HG03520 (cell line): ENCODE results near the gene CLEC17A.

ENCODE experiments used
- ATAC-seq: cut with Tn5 transposase; IDR thresholded peaks from one replicate; pipeline ENCODE4 v1.9.1; 2021; ENCODE audit warnings: mild to moderate bottlenecking, moderate library complexity; ENCODE audit not compliant: unreplicated experiment

The CLEC17A gene

DNA sequence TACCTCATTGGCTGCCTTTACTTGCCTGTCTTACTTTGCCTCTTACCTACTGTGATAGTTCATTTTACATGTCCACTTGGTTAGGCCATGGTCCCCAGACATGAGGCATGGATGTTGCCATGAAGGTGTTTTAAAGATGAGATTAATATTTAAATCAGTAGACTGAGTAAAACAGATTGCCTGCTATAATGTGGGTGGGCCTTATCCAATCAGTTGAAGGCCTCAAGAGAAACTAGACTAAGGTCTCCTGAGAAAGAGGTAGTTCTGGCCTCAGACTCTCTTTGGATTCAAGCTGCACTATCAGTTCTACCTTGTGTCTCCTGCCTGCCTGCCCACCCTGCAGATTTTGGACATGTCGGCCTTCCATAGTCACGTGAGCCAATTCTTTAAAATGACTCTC is 65.6 kb downstream of the CLEC17A start:
- ATAC-seq = no peak

DNA sequence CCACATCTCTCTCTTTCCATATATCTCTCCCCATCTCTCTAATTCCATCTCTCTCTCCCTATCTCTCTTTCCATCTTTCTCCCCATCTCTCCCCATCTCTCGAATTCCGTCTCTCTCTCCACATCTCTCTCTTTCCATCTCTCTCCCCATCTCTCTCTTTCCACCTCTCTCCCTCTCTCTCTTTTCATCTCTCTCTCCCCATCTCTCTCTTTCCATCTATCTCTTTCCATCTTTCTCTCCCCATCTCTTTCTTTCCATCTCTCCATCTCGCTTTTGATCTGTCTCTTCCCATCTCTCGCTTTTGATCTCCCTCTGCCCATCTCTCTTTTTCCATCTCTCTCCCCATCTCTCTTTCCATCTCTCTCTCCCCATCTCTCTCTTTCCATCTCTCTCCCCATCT is 66.1 kb downstream of the CLEC17A start:
- no peak for ATAC-seq

DNA sequence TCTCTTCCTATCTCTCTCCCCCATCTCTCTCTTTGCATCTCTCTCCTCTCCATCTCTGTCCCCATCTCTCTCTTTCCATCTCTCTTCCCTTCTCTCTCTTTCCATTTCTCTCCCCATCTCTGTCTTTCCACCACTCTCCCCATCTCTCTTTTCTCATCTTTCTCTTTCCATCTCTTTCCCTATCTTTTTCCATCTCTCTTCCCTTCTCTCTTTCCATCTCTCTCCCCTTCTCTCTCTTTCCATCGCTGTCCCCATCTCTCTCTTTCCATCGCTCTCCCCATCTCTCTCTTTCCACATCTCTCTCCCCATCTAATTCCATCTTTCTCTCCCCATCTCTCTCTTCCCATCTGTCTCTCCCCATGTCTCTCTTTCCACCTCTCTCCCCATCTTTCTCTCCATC is 67.3 kb downstream of the CLEC17A start:
- no peak for ATAC-seq

DNA sequence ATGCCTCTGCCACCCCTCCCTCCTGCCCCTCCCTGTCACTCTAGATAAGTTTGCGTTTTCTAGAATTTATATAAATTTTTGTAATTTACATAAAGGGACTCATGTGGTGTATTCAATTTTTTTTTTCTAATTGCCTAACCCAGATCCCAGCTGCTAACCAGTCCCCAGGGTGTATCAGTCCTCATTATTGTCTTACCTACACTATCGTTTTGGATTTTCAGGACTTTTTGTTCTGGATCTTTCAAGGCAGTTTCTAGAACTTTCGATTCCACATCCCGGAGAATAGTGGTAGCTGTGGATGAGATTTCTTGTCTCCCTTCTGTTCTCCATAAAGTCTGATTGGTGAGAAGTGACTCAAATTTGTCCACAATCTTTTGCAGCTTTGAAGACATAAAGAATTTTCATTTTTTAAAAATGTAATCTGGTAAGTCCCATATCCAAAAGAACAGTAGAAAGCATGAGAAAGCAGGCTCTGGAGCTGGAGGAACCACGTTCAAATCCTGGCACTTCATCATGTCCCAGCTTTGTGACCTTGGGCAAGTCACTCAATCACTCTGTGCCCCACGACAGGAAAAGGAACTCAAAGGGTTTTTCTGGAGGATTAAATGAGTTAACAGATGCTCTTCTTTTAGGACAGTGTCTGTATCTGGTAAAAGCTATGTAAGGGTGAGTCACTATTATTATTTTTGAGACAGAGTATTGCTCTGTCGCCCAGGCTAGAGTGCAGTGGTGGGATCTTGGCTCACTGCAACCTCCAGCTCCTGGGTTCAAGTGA is 72.1 kb downstream of the CLEC17A start:
- ATAC-seq = no peak

DNA sequence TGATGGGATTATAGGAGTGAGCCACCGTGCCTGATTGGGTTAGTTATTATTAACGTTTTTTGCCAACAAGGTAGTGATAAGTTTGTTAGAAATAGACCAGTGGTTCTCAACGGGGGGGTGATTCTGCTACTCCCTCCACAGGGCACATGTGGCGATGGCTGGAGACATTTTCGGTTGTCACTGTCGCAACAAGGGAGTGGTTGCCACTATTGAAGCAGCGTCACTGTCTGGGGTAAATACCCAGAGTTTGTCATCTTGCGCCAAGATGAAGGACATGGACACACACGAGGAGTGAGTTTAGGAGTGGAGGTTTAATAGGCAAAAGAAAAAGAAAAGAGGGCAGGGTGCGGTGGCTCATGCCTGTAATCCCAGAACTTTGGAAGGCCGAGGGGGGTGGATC is 72.8 kb downstream of the CLEC17A start:
- ATAC-seq = no peak

DNA sequence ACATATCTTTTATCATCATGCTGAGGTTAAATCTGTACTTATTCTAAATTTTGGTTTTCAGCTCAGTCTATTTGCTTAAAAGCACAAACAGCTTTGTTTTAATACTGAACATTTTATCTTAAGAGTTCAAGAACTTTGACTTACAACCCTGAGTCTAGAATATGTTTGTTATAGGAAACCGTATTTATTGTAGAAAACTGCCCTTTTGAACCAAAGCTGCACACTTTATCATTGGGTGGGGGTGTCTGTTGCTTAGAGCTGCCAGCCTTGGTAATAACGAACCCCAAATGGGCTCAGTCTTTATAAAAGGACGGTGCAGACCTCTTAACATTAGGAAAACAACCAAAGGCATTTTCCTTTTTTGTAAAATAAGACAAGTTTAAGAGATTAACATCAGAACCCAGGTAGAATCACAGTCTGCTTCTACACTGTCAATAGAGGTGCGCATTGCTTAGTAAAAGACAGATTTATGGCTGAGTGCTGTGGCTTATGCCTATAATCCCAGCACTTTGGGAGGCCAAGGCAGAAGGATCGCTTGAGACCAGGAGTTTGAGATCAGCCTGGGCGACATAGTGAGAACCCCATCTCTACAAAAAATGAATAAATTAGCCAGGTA is 77.1 kb downstream of the CLEC17A start:
- ATAC-seq = no peak

DNA sequence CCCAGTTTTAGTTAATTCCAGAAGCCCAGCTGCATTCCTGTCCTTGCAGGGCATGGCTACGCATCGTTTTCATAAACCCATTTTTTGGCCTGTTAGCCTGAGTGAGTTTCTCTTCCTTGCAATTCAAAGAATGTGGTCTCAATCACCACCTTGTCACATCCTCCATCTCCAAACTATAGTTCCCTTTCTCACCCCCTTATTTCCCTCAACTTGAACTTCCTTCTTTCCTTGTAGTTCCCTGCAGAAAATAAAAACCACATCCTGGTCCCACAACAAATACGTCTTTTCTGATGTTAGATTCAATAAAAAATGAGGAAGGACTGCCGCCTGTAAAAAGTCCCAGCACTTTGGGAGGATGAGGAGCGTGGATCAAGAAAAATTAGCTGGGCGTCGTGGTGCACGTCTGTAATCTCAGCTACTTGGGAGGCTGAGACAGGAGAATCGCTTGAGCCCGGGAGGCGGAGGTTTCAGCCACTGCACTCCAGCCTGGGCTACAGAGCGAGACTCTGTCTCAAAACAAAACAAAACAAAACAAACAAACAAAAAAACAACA is 78.6 kb downstream of the CLEC17A start:
- ATAC-seq = no peak
